Measurements from ENCODE around the gene SUSD4. TPM values are rescaled to one million over a fixed set of nuclear protein-coding genes. Genes with fewer than 3 reads are reported as not detected.

Gene SUSD4
- total RNA-seq, 3 donors from 2014 or later, result 0.64 to 16.7 (median 14.9) TPM

DNA sequence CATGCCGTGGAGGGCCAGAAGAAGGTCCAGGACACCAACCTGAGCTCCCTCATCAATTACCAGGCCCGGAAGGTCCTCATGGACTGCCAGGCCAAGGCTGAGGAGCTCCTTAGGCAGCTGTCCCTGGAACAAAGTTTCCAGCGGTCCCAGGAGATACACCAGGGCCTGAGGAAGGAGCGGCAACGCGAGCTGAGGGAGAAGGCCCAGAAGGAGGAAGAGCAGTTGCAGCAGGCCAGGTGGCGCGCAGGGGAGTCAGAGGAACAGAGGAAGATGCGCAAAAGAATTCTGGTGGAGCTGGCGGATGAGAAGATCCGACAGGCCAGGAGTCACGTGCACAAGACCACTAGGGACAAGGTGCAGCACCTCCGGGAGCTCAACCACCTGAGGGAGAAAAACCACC is 30.7 kb upstream of the SUSD4 start:
- intact Hi-C loops (cut with DNase I; ENCODE audit: low total_unique reads), result no loop called here
- H3K36me3 ChIP-seq, result no peaks in the 10 kb centered on the region
- H3K4me1 ChIP-seq, result no peaks in the 10 kb centered on the region
- no peak overlapping the region for H3K27ac ChIP-seq
- no peak for TF ChIP-seq POLR2A (IDR thresholded peaks at IDR 0.05)
- TF ChIP-seq CTCF (IDR thresholded peaks at IDR 0.05), result no peak
- TF ChIP-seq POLR2AphosphoS5 (IDR thresholded peaks at IDR 0.05), result no peak
- no peak for DNase-seq (ENCODE audit: low spot score in 2 of 2)
- H3K27me3 ChIP-seq, result no peaks in the 10 kb centered on the region
- no peak overlapping the region for H3K4me3 ChIP-seq
- H3K9me3 ChIP-seq, result peaks cover 3 to 4% of the 10 kb centered on the region in 2 donors

- intact Hi-C loops (cut with DNase I; ENCODE audit: low total_unique reads), result no loop called here
- TF ChIP-seq POLR2AphosphoS5 (IDR thresholded peaks at IDR 0.05) (no peak), CTCF (IDR thresholded peaks at IDR 0.05) (no peak), POLR2A (IDR thresholded peaks at IDR 0.05) (no peak)
- H3K9me3 ChIP-seq, result peaks cover 3 to 4% of the 10 kb centered on the region in 2 donors
- no peak overlapping the region for H3K27ac ChIP-seq
- H3K4me1 ChIP-seq, result no peaks in the 10 kb centered on the region
- H3K4me3 ChIP-seq, result no peak overlapping the region
- no peaks in the 10 kb centered on the region for H3K27me3 ChIP-seq
- no peaks in the 10 kb centered on the region for H3K36me3 ChIP-seq
- DNase-seq (ENCODE audit: low spot score in 2 of 2), result no peak
Measured at GRCh38 chr1:223394242-223394641, 30.3 kb upstream of the SUSD4 start.

DNA sequence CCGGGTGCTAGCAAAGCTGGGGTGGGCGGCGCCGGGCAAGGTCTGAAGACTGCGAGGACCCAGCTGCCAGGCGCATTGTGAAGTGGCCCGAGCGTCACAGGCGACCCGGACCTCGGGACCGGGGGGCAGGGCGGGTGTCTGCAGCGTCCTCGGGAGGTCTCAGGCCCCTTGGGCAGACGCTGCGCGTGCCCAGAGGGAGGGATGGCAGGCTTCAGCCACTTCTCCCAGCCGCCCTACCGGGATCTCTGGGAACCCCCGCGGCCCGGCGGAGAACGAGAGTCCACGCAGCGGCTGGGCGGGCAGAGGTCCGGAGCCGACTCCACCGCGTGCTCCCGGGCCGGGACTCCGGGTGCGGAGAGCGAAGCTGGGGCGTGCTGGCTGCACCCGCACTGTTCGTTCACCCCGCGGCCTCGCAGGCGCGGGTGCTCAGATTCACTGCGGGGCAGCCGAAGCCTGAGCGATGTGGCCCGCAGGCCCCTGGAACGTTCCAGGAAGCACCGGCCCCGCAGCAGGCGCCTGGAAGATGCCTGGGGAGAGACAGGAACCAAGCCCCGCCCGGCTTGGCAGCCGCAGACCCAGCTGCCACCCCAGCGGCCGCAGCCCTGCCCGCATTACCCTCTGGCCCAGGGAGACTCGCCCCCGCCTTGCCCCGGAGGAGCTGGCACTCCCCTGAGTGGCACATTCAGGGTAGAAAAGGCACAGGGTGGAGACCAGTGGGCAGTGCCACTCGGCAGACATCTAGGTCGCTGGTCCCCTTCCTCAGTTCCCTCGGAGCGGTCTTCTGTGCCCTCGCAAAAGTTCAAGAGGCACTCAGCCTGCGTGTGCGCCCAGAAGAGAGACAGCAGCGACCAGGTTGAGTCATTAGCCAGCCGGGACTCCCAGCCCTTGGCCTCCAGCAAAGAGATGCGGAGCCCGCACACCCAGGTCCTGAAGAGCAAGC is 29.6 kb upstream of the SUSD4 start, which contains the start of gene CCDC185:
Gene CCDC185 (plus strand): TSS at position 141 of the 940 bp plus-strand sequence. CDS start 61 bp downstream, at position 202.
- Histone ChIP-seq H3K9me3 (peaks cover 3 to 4% of the 10 kb centered on the region in 2 donors), H3K4me3 (peak within 1 kb of the TSS; percentile 12 to 70 (median 46)), H3K27me3 (no peaks in the 10 kb centered on the region), H3K36me3 (no peaks in the 10 kb centered on the region), H3K27ac (no peak within 1 kb of the TSS), H3K4me1 (no peaks in the 10 kb centered on the region)
- intact Hi-C loops (cut with DNase I; ENCODE audit: low total_unique reads), result no loop called here
- DNase-seq (ENCODE audit: low spot score in 2 of 2), result no peak
- TF ChIP-seq POLR2AphosphoS5 (IDR thresholded peaks at IDR 0.05) (no peak), POLR2A (IDR thresholded peaks at IDR 0.05) (no peak), CTCF (IDR thresholded peaks at IDR 0.05) (no peak)

DNA sequence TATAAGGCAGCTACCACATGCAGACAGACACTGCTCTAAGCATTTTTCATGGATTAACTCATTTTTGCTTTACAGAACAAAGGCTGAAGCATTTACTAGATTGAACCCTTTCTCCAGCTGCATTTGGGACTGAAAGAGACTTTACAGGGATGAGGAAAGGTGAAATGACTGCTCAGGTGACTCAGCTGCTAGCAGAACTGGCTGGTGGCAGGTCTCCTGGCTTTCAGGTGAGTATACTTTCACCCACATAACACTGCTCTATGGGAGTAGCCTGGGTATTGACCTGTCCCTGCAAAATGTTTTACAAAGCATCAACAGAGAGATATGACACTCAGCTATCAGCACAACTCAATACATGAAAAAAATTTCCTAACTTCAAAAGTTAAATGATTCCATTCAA is 26.6 kb upstream of the SUSD4 start:
- no peaks in the 10 kb centered on the region for H3K36me3 ChIP-seq
- no peaks in the 10 kb centered on the region for H3K27me3 ChIP-seq
- H3K4me1 ChIP-seq, result no peaks in the 10 kb centered on the region
- DNase-seq (ENCODE audit: low spot score in 2 of 2), result no peak
- intact Hi-C loops (cut with DNase I; ENCODE audit: low total_unique reads), result no loop called here
- H3K9me3 ChIP-seq, result peaks cover 3 to 4% of the 10 kb centered on the region in 2 donors
- no peak overlapping the region for H3K27ac ChIP-seq
- no peak overlapping the region for H3K4me3 ChIP-seq
- TF ChIP-seq CTCF (IDR thresholded peaks at IDR 0.05), result no peak
- TF ChIP-seq POLR2AphosphoS5 (IDR thresholded peaks at IDR 0.05), result no peak

DNA sequence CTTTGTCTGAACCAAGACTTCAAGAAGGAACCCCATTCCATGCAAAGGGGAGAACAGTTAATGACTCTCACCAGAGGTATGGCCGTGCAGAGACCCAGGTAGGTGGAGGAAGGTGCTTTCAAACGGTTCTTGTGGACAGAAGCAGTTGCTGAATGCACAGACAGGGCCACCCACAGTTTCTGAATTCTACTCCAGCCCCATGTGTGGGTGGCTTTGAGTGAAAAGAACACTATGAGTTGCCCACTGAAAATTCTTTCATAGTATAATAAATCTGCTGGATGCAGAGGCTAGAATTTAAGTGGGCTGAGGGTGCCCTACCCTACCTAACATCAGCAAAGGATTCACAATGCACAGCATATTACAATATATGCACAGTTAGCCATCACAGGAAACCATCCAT is 22.0 kb upstream of the SUSD4 start:
- Histone ChIP-seq H3K4me3 (no peak overlapping the region), H3K27ac (no peak overlapping the region), H3K9me3 (no peaks in the 10 kb centered on the region), H3K27me3 (no peaks in the 10 kb centered on the region), H3K36me3 (no peaks in the 10 kb centered on the region), H3K4me1 (no peaks in the 10 kb centered on the region)
- TF ChIP-seq CTCF (IDR thresholded peaks at IDR 0.05) (no peak), POLR2A (IDR thresholded peaks at IDR 0.05) (no peak), POLR2AphosphoS5 (IDR thresholded peaks at IDR 0.05) (no peak)
- no peak for DNase-seq (ENCODE audit: low spot score in 2 of 2)
- intact Hi-C loops (cut with DNase I; ENCODE audit: low total_unique reads), result no loop called here
